Right ventricle myocardium superior (tissue), 1 donor: Measurements from ENCODE around the gene CEP170B. TPM values are rescaled to one million over a fixed set of nuclear protein-coding genes. Genes with fewer than 3 reads are reported as not detected.
"Not testable (repeated sequence)": the region's sequence is repeated elsewhere in the genome, so short reads cannot be mapped to it uniquely, and the experiment has no call there.

Experiments used
- ATAC-seq: fragments of 200-7000 bp; cut with Tn5 transposase; one replicate; pipeline ENCODE4 v1.9.1; 2020; ENCODE audit warnings: mild to moderate bottlenecking; ENCODE audit not compliant: poor library complexity
- DNase-seq: peaks from one replicate; pipeline ENCODE4 v3.0.0-alpha.2; 2020
- intact Hi-C: fragments of 100-400 bp; cut with DNase I; formaldehyde crosslinking; loops from one replicate; pipeline ENCODE4 v1.11.2; 2022
- total RNA-seq: library from RNA; stranded (reverse); fragmentation: NEBNext Ultra II Directional; extraction: Animal tissue kit (Norgen Biotek cat#: 25700); gene quantifications from one replicate; pipeline ENCODE4 v1.2.1, GENCODE V29; 2021
- donor health status: DM: no; HTN: yes; CAD: no; lungs with severe emphysema.

Gene CEP170B
- total RNA-seq, 1 donor from 2014 or later, result 9.5 TPM

- ATAC-seq (no peak), DNase-seq (peak; percentile 37)
- intact Hi-C loops, result no loop called here
These were observed 20.2 kb downstream of the CEP170B start for GRCh38 chr14:104885031-104885972.

- intact Hi-C loops, result no loop called here
- no peak for ATAC-seq
- no peak for DNase-seq
These were observed 21.1 kb downstream of the CEP170B start for GRCh38 chr14:104885973-104886689.

GRCh38 chr14:104886690-104887622 is 21.9 kb downstream of the CEP170B start:
- ATAC-seq (no peak), DNase-seq (peak; percentile 33)
- intact Hi-C loops, result no loop called here

- ATAC-seq, result no peak
- intact Hi-C loops, result no loop called here
- DNase-seq, result peak; percentile 38
These were observed 22.8 kb downstream of the CEP170B start for GRCh38 chr14:104887623-104888488.

GRCh38 chr14:104888489-104889374 is 23.7 kb downstream of the CEP170B start:
- peak; percentile 36 for DNase-seq
- intact Hi-C loops, result no loop called here
- ATAC-seq, result no peak

GRCh38 chr14:104889375-104889757 is 24.3 kb downstream of the CEP170B start:
- intact Hi-C loops, result no loop called here
- no peak for ATAC-seq
- peak; percentile 32 for DNase-seq

- DNase-seq, intact Hi-C loops, ATAC-seq: not testable (repeated sequence)
These were observed 25.2 kb downstream of the CEP170B start for GRCh38 chr14:104890292-104890691.

- DNase-seq (no peak), ATAC-seq (no peak)
- intact Hi-C loops, result no loop called here
These were observed 26.1 kb downstream of the CEP170B start for GRCh38 chr14:104891121-104891551.

GRCh38 chr14:104891664-104892530 is 26.8 kb downstream of the CEP170B start:
- intact Hi-C loops, result no loop called here
- ATAC-seq (no peak), DNase-seq (peak; percentile 24)

- intact Hi-C loops, result no loop called here
- peak; percentile 35 for DNase-seq
These were observed 27.7 kb downstream of the CEP170B start for GRCh38 chr14:104892531-104893434.

GRCh38 chr14:104893435-104894207 is 28.6 kb downstream of the CEP170B start:
- ATAC-seq (no peak), DNase-seq (no peak)
- intact Hi-C loops, result no loop called here

More at GRCh38 chr14:104892531-104893434, 27.7 kb downstream of the CEP170B start:
- ATAC-seq, result no peak

- intact Hi-C loops, result no loop called here
- peak; percentile 42 for DNase-seq
- peak; percentile 10 for ATAC-seq
These were observed 29.5 kb downstream of the CEP170B start for GRCh38 chr14:104894331-104895206.

GRCh38 chr14:104895207-104895785 is 30.2 kb downstream of the CEP170B start:
- intact Hi-C loops, result no loop called here
- peak; percentile 41 for DNase-seq
- ATAC-seq, result no peak
